PC-3 (cell line): ENCODE results near the gene NKIRAS1. TPM values are rescaled to one million over a fixed set of nuclear protein-coding genes. Genes with fewer than 3 reads are reported as not detected.

Source experiments
- ATAC-seq: fragments of 200-7000 bp; cut with Tn5 transposase; 2 replicates; pipeline ENCODE4 v1.9.1; 2020; ENCODE audit warnings: mild to moderate bottlenecking, moderate library complexity
- BruUV-seq: library from RNA; stranded (reverse); fragments of 400-500 nt; replicated peaks from 2 replicates; lab custom pipeline; 2021; lab: Mats Ljungman, UMichigan
- CTCF ChIA-PET: fragments of 300-600 bp; sonication (Branson Sonifier 250); formaldehyde crosslinking; loops from one replicate; lab custom pipeline; 2022; ENCODE audit warnings: antibody characterized with exemption; lab: Charles Lee
- POLR2A ChIA-PET: fragments of 300-600 bp; sonication (Branson Sonifier 250); formaldehyde crosslinking; loops from one replicate; lab custom pipeline; 2022; ENCODE audit warnings: antibody characterized with exemption; ENCODE audit not compliant: unreplicated experiment; lab: Charles Lee
- DNase-seq: peaks from one replicate; pipeline ENCODE4 v3.0.0-alpha.2; 2015
- H2AFZ ChIP-seq: fragments of 300-600 bp; sonication (generic); 2 replicates; pipeline ENCODE4 v1.6.0; 2016; ENCODE audit warnings: antibody characterized with exemption, low read length
- H3F3A ChIP-seq: fragments of 300-600 bp; sonication (generic); one replicate; pipeline ENCODE4 v1.6.0; 2017; ENCODE audit warnings: antibody characterized with exemption, low read length, control low read depth, mild to moderate bottlenecking; ENCODE audit not compliant: unreplicated experiment
- H3K27ac ChIP-seq: fragments of 300-600 bp; sonication (generic); 2 replicates; pipeline ENCODE4 v1.5.1; 2016; ENCODE audit warnings: mild to moderate bottlenecking, low read length
- H3K27me3 ChIP-seq: fragments of 300-600 bp; sonication (generic); 2 replicates; pipeline ENCODE4 v1.6.1; 2016; ENCODE audit warnings: low read length, mixed read lengths
- H3K36me3 ChIP-seq: fragments of 300-600 bp; sonication (generic); 2 replicates; pipeline ENCODE4 v1.6.1; 2016; ENCODE audit warnings: low read depth, mixed run types, low read length, mixed read lengths
- H3K4me1 ChIP-seq: fragments of 300-600 bp; sonication (generic); 2 replicates; pipeline ENCODE4 v1.5.1; 2016; ENCODE audit warnings: low read length; ENCODE audit not compliant: insufficient read depth
- H3K4me2 ChIP-seq: fragments of 300-600 bp; sonication (generic); 2 replicates; pipeline ENCODE4 v1.6.0; 2016; ENCODE audit warnings: low read length
- H3K4me3 ChIP-seq: fragments of 300-600 bp; sonication (generic); 2 replicates; pipeline ENCODE4 v1.5.1; 2016; ENCODE audit warnings: mild to moderate bottlenecking, low read length, mixed read lengths
- H3K79me2 ChIP-seq: fragments of 300-600 bp; sonication (generic); 2 replicates; pipeline ENCODE4 v1.6.1; 2017; ENCODE audit warnings: low read length, mixed read lengths
- H3K9ac ChIP-seq: fragments of 300-600 bp; sonication (generic); 2 replicates; pipeline ENCODE4 v1.6.0; 2016; ENCODE audit warnings: mild to moderate bottlenecking, low read length
- H3K9me2 ChIP-seq: fragments of 300-600 bp; sonication (generic); replicated peaks from 2 replicates; pipeline ENCODE4 v1.6.1; 2016; ENCODE audit warnings: mixed run types, low read length, mixed read lengths
- H3K9me3 ChIP-seq: fragments of 300-600 bp; sonication (generic); 2 replicates; pipeline ENCODE4 v1.6.1; 2016; ENCODE audit warnings: low read length, mixed read lengths
- H4K20me1 ChIP-seq: fragments of 300-600 bp; sonication (generic); 2 replicates; pipeline ENCODE4 v1.6.1; 2016; ENCODE audit warnings: low read length, mixed read lengths
- CTCF ChIP-seq: fragments of 300-600 bp; sonication (generic); conservative IDR thresholded peaks from 2 replicates; pipeline ENCODE4 v1.5.1; 2017; ENCODE audit warnings: antibody characterized with exemption, low read depth, mild to moderate bottlenecking, low read length
- EZH2 ChIP-seq: fragments of 300-600 bp; sonication (generic); IDR thresholded peaks from one replicate; pipeline ENCODE4 v1.6.1; 2017; ENCODE audit warnings: antibody characterized with exemption, mild to moderate bottlenecking, low read length; ENCODE audit not compliant: unreplicated experiment
- EZH2phosphoT487 ChIP-seq: fragments of 300-600 bp; sonication (generic); IDR thresholded peaks from 2 replicates; pipeline ENCODE4 v1.6.1; 2018; ENCODE audit warnings: mild to moderate bottlenecking, antibody characterized with exemption, low read length, borderline replicate concordance
- intact Hi-C: fragments of 100-400 bp; cut with micrococcal nuclease; formaldehyde crosslinking; loops from 2 replicates; pipeline ENCODE4 v1.9.0; 2023
- total RNA-seq: library from RNA; depleted of rRNA; stranded (reverse); fragments of >200 nt; gene quantifications from 2 replicates; pipeline ENCODE4 v1.2.3, GENCODE V29; 2014

The NKIRAS1 gene
- total RNA-seq, 1 experiment from 2014 or later: 14.9 TPM

- H3K27ac ChIP-seq: no peak overlapping the region
- BruUV-seq: no TSS peak
- no peak overlapping the region for H2AFZ ChIP-seq
- H4K20me1 ChIP-seq: no peaks in the 10 kb centered on the region
- ChIA-PET POLR2A (no interaction called here), CTCF (no interaction called here)
- H3K4me2 ChIP-seq: no peak overlapping the region
- no peaks in the 10 kb centered on the region for H3K79me2 ChIP-seq
- H3K27me3 ChIP-seq: no peaks in the 10 kb centered on the region
- TF ChIP-seq EZH2phosphoT487: no peak
- no peak for TF ChIP-seq EZH2
- TF ChIP-seq CTCF: no peak
- DNase-seq (no peak), ATAC-seq (no peak)
- no peak overlapping the region for H3K9ac ChIP-seq
- no peaks in the 10 kb centered on the region for H3K36me3 ChIP-seq
- intact Hi-C loops: no loop called here
- no peaks in the 10 kb centered on the region for H3K9me2 ChIP-seq
- H3F3A ChIP-seq: no peaks in the 10 kb centered on the region
- no peaks in the 10 kb centered on the region for H3K4me1 ChIP-seq
- H3K4me3 ChIP-seq: no peak overlapping the region
- no peaks in the 10 kb centered on the region for H3K9me3 ChIP-seq
Measured at GRCh38 chr3:23937296-23937695, 20.5 kb upstream of the NKIRAS1 start.

- POLR2A ChIA-PET: no interaction called here
- TF ChIP-seq EZH2phosphoT487 (no peak), EZH2 (no peak), CTCF (no peak)
- no peaks in the 10 kb centered on the region for H3K79me2 ChIP-seq
- H3K4me1 ChIP-seq: no peaks in the 10 kb centered on the region
- H3K4me3 ChIP-seq: no peak overlapping the region
- H3F3A ChIP-seq: no peaks in the 10 kb centered on the region
- H3K9me2 ChIP-seq: no peaks in the 10 kb centered on the region
- intact Hi-C loops: no loop called here
- H3K9ac ChIP-seq: no peak overlapping the region
- H3K27me3 ChIP-seq: no peaks in the 10 kb centered on the region
- no peak overlapping the region for H2AFZ ChIP-seq
- H3K4me2 ChIP-seq: no peak overlapping the region
- ATAC-seq (no peak), DNase-seq (no peak)
- CTCF ChIA-PET: no interaction called here
- H3K36me3 ChIP-seq: no peaks in the 10 kb centered on the region
- no peaks in the 10 kb centered on the region for H3K9me3 ChIP-seq
- no TSS peak for BruUV-seq
- no peaks in the 10 kb centered on the region for H4K20me1 ChIP-seq
- no peak overlapping the region for H3K27ac ChIP-seq
Measured at GRCh38 chr3:23934253-23934652, 17.5 kb upstream of the NKIRAS1 start.

GRCh38 chr3:23932571-23932970 is 15.8 kb upstream of the NKIRAS1 start:
- Histone ChIP-seq H3K9me2 (no peaks in the 10 kb centered on the region), H3K27me3 (no peaks in the 10 kb centered on the region), H3K79me2 (no peaks in the 10 kb centered on the region), H3F3A (no peaks in the 10 kb centered on the region), H3K4me2 (no peak overlapping the region), H3K4me3 (no peak overlapping the region), H3K27ac (no peak overlapping the region), H3K9ac (no peak overlapping the region), H2AFZ (no peak overlapping the region), H3K9me3 (no peaks in the 10 kb centered on the region), H3K36me3 (no peaks in the 10 kb centered on the region), H3K4me1 (peaks cover 3% of the 10 kb centered on the region; the same call in 1 of the 2 replicates), H4K20me1 (no peaks in the 10 kb centered on the region)
- DNase-seq (no peak), ATAC-seq (no peak)
- POLR2A ChIA-PET: no interaction called here
- CTCF ChIA-PET: no interaction called here
- intact Hi-C loops: no loop called here
- TF ChIP-seq CTCF: no peak
- TF ChIP-seq EZH2phosphoT487: no peak
- no peak for TF ChIP-seq EZH2
- BruUV-seq: no TSS peak
